Endodermal cell (in vitro differentiated cells): ENCODE measurements around the gene TFCP2L1. TPM values are rescaled to one million over a fixed set of nuclear protein-coding genes. Genes with fewer than 3 reads are reported as not detected.

Experiments used
- DNase-seq: peaks from one replicate; pipeline ENCODE4 v3.0.0-alpha.2; 2017
- H3K27ac ChIP-seq: 2 replicates; pipeline ENCODE4 v1.5.1; 2013; ENCODE audit warnings: mild to moderate bottlenecking, low read depth, low read length, moderate library complexity
- H3K27me3 ChIP-seq: 2 replicates; pipeline ENCODE4 v1.6.1; 2013; ENCODE audit warnings: mild to moderate bottlenecking, low read length, moderate library complexity; ENCODE audit not compliant: insufficient read depth, control insufficient read depth, poor library complexity, severe bottlenecking
- H3K36me3 ChIP-seq: 2 replicates; pipeline ENCODE4 v1.7.0; 2013; ENCODE audit warnings: mild to moderate bottlenecking, low read length, moderate library complexity; ENCODE audit not compliant: control insufficient read depth, insufficient read depth
- H3K4me1 ChIP-seq: one replicate; pipeline ENCODE4 v1.7.0; 2013; ENCODE audit warnings: low read length; ENCODE audit not compliant: control insufficient read depth, insufficient read depth
- H3K4me3 ChIP-seq: 2 replicates; pipeline ENCODE4 v1.5.1; 2013; ENCODE audit warnings: mild to moderate bottlenecking, low read length, moderate library complexity
- H3K9ac ChIP-seq: 2 replicates; pipeline ENCODE4 v1.6.1; 2013; ENCODE audit warnings: mild to moderate bottlenecking, low read length, moderate library complexity; ENCODE audit not compliant: poor library complexity, severe bottlenecking; ENCODE audit errors: extremely low read depth
- H3K9me3 ChIP-seq: 2 replicates; pipeline ENCODE4 v1.6.1; 2013; ENCODE audit warnings: mild to moderate bottlenecking, low read length, moderate library complexity; ENCODE audit not compliant: control insufficient read depth
- H3K27ac Mint-ChIP-seq: 2 replicates; pipeline ENCODE4 v1.8.0; 2020; ENCODE audit warnings: mixed read lengths
- H3K27me3 Mint-ChIP-seq: 2 replicates; pipeline ENCODE4 v1.8.0; 2021; ENCODE audit warnings: mild to moderate bottlenecking, mixed read lengths; ENCODE audit not compliant: insufficient read depth
- H3K36me3 Mint-ChIP-seq: 2 replicates; pipeline ENCODE4 v1.8.0; 2020; ENCODE audit warnings: low read depth, mixed read lengths
- H3K4me1 Mint-ChIP-seq: 2 replicates; pipeline ENCODE4 v1.8.0; 2020; ENCODE audit warnings: mixed read lengths
- H3K4me3 Mint-ChIP-seq: 2 replicates; pipeline ENCODE4 v1.8.0; 2020; ENCODE audit warnings: mild to moderate bottlenecking, moderate library complexity, mixed read lengths
- H3K9me3 Mint-ChIP-seq: 2 replicates; pipeline ENCODE4 v1.8.0; 2020; ENCODE audit warnings: mild to moderate bottlenecking, mixed read lengths
- CTCF ChIP-seq: fragments of 200-600 bp; sonication (generic); conservative IDR thresholded peaks from 2 replicates; pipeline ENCODE4 v1.5.0; 2021; ENCODE audit warnings: antibody characterized with exemption, mild to moderate bottlenecking
- WGBS, 2 experiments: methylation state at CpG; one replicate each; pipeline versions ENCODE4 v1.1.5 to v1.1.7; 2013; ENCODE audit warnings: missing lambda C conversion rate in 2 of 2, mixed read lengths in 1 of 2; ENCODE audit not compliant: insufficient coverage in 1 of 2, insufficient read length in 1 of 2; 5-methylcytosine and 5-hydroxymethylcytosine counted together
- total RNA-seq, 2 donors: library from RNA; stranded (reverse); fragmentation: NEBNext Ultra II Directional in 1 of 2; extraction: Animal tissue kit (Norgen Biotek cat#: 25700) in 1 of 2; gene quantifications; 2 replicates in 1 of 2; 3 replicates in 1 of 2; pipeline ENCODE4 v1.2.1, GENCODE V29; 2021

Gene TFCP2L1
- total RNA-seq, 2 donors from 2014 or later: 3.3 to 4.3 TPM

- Mint-ChIP-seq H3K36me3 (no peaks in the 10 kb centered on the region), H3K27me3 (peaks cover 2% of the 10 kb centered on the region), H3K27ac (no peak overlapping the region), H3K4me1 (no peaks in the 10 kb centered on the region), H3K4me3 (no peak overlapping the region), H3K9me3 (no peaks in the 10 kb centered on the region)
- no peak overlapping the region for H3K4me3 ChIP-seq
- no peak overlapping the region for H3K9ac ChIP-seq
- TF ChIP-seq CTCF: no peak
- no peak for DNase-seq
- 100% methylated on average over 1 of the region's 1 CpG; no CpG with 5 or more reads in 1 of the 2 experiments for WGBS, 2 experiments
- no peaks in the 10 kb centered on the region for H3K36me3 ChIP-seq
- no peaks in the 10 kb centered on the region for H3K9me3 ChIP-seq
- no peaks in the 10 kb centered on the region for H3K27me3 ChIP-seq
- H3K4me1 ChIP-seq: no peaks in the 10 kb centered on the region
- no peak overlapping the region for H3K27ac ChIP-seq
These were observed 33.5 kb downstream of the TFCP2L1 start for GRCh38 chr2:121251497-121251896.

GRCh38 chr2:121248766-121249343 is 36.1 kb downstream of the TFCP2L1 start:
- Mint-ChIP-seq H3K9me3 (no peaks in the 10 kb centered on the region), H3K36me3 (no peaks in the 10 kb centered on the region), H3K27me3 (peaks cover 2% of the 10 kb centered on the region), H3K4me3 (no peak overlapping the region), H3K27ac (no peak overlapping the region), H3K4me1 (peaks cover 3% of the 10 kb centered on the region)
- no peaks in the 10 kb centered on the region for H3K27me3 ChIP-seq
- no peak for DNase-seq
- H3K27ac ChIP-seq: no peak overlapping the region
- no peak overlapping the region for H3K4me3 ChIP-seq
- H3K9me3 ChIP-seq: no peaks in the 10 kb centered on the region
- no peak for TF ChIP-seq CTCF
- H3K9ac ChIP-seq: no peak overlapping the region
- 93 to 95% methylated on average over 14 to 18 of the region's 18 CpGs for WGBS, 2 experiments
- no peaks in the 10 kb centered on the region for H3K4me1 ChIP-seq
- no peaks in the 10 kb centered on the region for H3K36me3 ChIP-seq

GRCh38 chr2:121247971-121248370 is 37.0 kb downstream of the TFCP2L1 start:
- no peaks in the 10 kb centered on the region for H3K27me3 ChIP-seq
- WGBS, 2 experiments: 88 to 94% methylated on average over 3 to 5 of the region's 5 CpGs
- H3K27ac ChIP-seq: no peak overlapping the region
- TF ChIP-seq CTCF: no peak
- H3K9me3 ChIP-seq: no peaks in the 10 kb centered on the region
- no peak overlapping the region for H3K4me3 ChIP-seq
- no peaks in the 10 kb centered on the region for H3K4me1 ChIP-seq
- H3K36me3 ChIP-seq: no peaks in the 10 kb centered on the region
- no peaks in the 10 kb centered on the region for H3K9me3 Mint-ChIP-seq
- H3K4me3 Mint-ChIP-seq: no peak overlapping the region
- DNase-seq: no peak
- H3K9ac ChIP-seq: no peak overlapping the region
- H3K27ac Mint-ChIP-seq: no peak overlapping the region
- peaks cover 3% of the 10 kb centered on the region for H3K4me1 Mint-ChIP-seq
- peaks cover 2% of the 10 kb centered on the region for H3K27me3 Mint-ChIP-seq
- H3K36me3 Mint-ChIP-seq: no peaks in the 10 kb centered on the region
